HEK293 (cell line): ENCODE data around the gene ALG8.

ENCODE experiments used
- HOXA7 ChIP-seq: sonication (generic); formaldehyde crosslinking; IDR thresholded peaks from 2 replicates; pipeline ENCODE4 v1.8.1; 2022; ENCODE audit warnings: missing genetic modification reagents, borderline replicate concordance
- ZNF10 ChIP-seq: fragments of 450-650 bp; formaldehyde crosslinking; IDR thresholded peaks from 2 replicates; pipeline ENCODE4 v1.5.1; 2017; ENCODE audit warnings: missing biosample characterization, missing genetic modification characterization
- ZNF138 ChIP-seq: fragments of 450-650 bp; formaldehyde crosslinking; IDR thresholded peaks from 2 replicates; pipeline ENCODE4 v1.5.1; 2016; ENCODE audit warnings: missing biosample characterization, missing genetic modification characterization, borderline replicate concordance
- ZNF140 ChIP-seq: fragments of 450-650 bp; formaldehyde crosslinking; IDR thresholded peaks from 2 replicates; pipeline ENCODE4 v1.5.1; 2016; ENCODE audit warnings: missing biosample characterization, missing genetic modification characterization
- ZNF146 ChIP-seq: fragments of 450-650 bp; formaldehyde crosslinking; IDR thresholded peaks from 2 replicates; pipeline ENCODE4 v1.5.1; 2016; ENCODE audit warnings: missing biosample characterization, missing genetic modification characterization
- ZNF530 ChIP-seq: fragments of 450-650 bp; formaldehyde crosslinking; IDR thresholded peaks from 2 replicates; pipeline ENCODE4 v1.5.1; 2016; ENCODE audit warnings: low read depth, missing biosample characterization, missing genetic modification characterization
- ZNF830 ChIP-seq: fragments of 450-650 bp; IDR thresholded peaks from 2 replicates; pipeline ENCODE4 v1.5.0; 2018; ENCODE audit warnings: missing biosample characterization, missing genetic modification characterization, low read depth, mild to moderate bottlenecking, moderate library complexity
- TF ChIP-seq, protein P1 (sequence below): fragments of 450-650 bp; formaldehyde crosslinking; IDR thresholded peaks from 2 replicates; pipeline ENCODE4 v1.5.1; 2016; ENCODE audit warnings: missing biosample characterization, missing genetic modification characterization
- TF ChIP-seq, protein P2 (sequence below): fragments of 450-650 bp; formaldehyde crosslinking; IDR thresholded peaks from 2 replicates; pipeline ENCODE4 v1.5.1; 2016; ENCODE audit warnings: missing biosample characterization, missing genetic modification characterization
- TF ChIP-seq, protein P3 (sequence below): fragments of 450-650 bp; formaldehyde crosslinking; IDR thresholded peaks from 2 replicates; pipeline ENCODE4 v1.5.1; 2016; ENCODE audit warnings: missing biosample characterization, missing genetic modification characterization

DNA sequence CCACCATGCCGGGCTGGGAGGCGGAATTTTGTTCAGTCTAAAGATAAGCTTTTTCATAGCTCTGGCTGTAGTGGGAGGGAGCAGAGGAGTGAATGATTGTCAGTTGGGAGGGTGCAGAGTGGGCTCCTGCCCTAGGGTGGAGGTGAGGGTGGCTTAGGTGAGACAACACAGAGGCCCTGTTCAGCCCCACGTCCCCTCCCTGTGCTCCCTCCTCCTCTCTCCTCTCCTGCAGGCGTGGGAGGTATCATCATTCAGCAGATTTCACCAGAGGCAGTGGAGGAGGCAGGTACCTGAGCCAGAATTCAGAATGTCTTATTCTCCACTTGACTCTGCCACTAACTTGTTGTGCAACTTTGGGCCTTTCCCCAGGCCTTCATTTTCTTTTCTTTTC lies 77.5 kb downstream of the ALG8 start:
- no peak for TF ChIP-seq HOXA7 (CRISPR knock-in tag)
- TF ChIP-seq ZNF140 (tag by site-specific recombination) = no peak
- no peak for TF ChIP-seq ZNF10 (tag by site-specific recombination)
- TF ChIP-seq, protein P1, sequence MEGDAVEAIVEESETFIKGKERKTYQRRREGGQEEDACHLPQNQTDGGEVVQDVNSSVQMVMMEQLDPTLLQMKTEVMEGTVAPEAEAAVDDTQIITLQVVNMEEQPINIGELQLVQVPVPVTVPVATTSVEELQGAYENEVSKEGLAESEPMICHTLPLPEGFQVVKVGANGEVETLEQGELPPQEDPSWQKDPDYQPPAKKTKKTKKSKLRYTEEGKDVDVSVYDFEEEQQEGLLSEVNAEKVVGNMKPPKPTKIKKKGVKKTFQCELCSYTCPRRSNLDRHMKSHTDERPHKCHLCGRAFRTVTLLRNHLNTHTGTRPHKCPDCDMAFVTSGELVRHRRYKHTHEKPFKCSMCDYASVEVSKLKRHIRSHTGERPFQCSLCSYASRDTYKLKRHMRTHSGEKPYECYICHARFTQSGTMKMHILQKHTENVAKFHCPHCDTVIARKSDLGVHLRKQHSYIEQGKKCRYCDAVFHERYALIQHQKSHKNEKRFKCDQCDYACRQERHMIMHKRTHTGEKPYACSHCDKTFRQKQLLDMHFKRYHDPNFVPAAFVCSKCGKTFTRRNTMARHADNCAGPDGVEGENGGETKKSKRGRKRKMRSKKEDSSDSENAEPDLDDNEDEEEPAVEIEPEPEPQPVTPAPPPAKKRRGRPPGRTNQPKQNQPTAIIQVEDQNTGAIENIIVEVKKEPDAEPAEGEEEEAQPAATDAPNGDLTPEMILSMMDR (tag by site-specific recombination) = no peak
- no peak for TF ChIP-seq ZNF138 (tag by site-specific recombination)
- no peak for TF ChIP-seq ZNF146 (tag by site-specific recombination)
- TF ChIP-seq, protein P2, sequence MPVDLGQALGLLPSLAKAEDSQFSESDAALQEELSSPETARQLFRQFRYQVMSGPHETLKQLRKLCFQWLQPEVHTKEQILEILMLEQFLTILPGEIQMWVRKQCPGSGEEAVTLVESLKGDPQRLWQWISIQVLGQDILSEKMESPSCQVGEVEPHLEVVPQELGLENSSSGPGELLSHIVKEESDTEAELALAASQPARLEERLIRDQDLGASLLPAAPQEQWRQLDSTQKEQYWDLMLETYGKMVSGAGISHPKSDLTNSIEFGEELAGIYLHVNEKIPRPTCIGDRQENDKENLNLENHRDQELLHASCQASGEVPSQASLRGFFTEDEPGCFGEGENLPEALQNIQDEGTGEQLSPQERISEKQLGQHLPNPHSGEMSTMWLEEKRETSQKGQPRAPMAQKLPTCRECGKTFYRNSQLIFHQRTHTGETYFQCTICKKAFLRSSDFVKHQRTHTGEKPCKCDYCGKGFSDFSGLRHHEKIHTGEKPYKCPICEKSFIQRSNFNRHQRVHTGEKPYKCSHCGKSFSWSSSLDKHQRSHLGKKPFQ = no peak
- TF ChIP-seq, protein P3, sequence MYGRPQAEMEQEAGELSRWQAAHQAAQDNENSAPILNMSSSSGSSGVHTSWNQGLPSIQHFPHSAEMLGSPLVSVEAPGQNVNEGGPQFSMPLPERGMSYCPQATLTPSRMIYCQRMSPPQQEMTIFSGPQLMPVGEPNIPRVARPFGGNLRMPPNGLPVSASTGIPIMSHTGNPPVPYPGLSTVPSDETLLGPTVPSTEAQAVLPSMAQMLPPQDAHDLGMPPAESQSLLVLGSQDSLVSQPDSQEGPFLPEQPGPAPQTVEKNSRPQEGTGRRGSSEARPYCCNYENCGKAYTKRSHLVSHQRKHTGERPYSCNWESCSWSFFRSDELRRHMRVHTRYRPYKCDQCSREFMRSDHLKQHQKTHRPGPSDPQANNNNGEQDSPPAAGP (tag by site-specific recombination) = no peak
- no peak for TF ChIP-seq ZNF530 (tag by site-specific recombination)
- TF ChIP-seq ZNF830 = no peak
